Activated T-cell treated with anti-CD3 and anti-CD28 coated beads for 24 hours (primary cell): ENCODE results near the gene CDC73.
"Not testable (repeated sequence)": the region's sequence is repeated elsewhere in the genome, so short reads cannot be mapped to it uniquely, and the experiment has no call there.

Experiments
- DNase-seq: peaks from one replicate; pipeline ENCODE4 v3.0.0-alpha.2; 2020; ENCODE audit warnings: low read depth

The CDC73 gene

GRCh38 chr1:193231146-193231545 lies 109.3 kb downstream of the CDC73 start:
- DNase-seq: not testable (repeated sequence)

- no peak for DNase-seq
These were observed 112.7 kb downstream of the CDC73 start for GRCh38 chr1:193234530-193234929.

- DNase-seq: no peak
These were observed 115.6 kb downstream of the CDC73 start for GRCh38 chr1:193237381-193237978.

GRCh38 chr1:193240609-193241008 lies 118.8 kb downstream of the CDC73 start:
- DNase-seq: no peak

GRCh38 chr1:193241132-193241827 lies 119.4 kb downstream of the CDC73 start:
- DNase-seq: no peak

- no peak for DNase-seq
These were observed 120.2 kb downstream of the CDC73 start for GRCh38 chr1:193242000-193242399.

GRCh38 chr1:193249187-193249586 lies 127.4 kb downstream of the CDC73 start:
- no peak for DNase-seq

GRCh38 chr1:193251950-193252349 lies 130.1 kb downstream of the CDC73 start:
- no peak for DNase-seq

GRCh38 chr1:193256019-193256418 lies 134.2 kb downstream of the CDC73 start:
- no peak for DNase-seq

GRCh38 chr1:193259636-193260035 lies 137.8 kb downstream of the CDC73 start:
- no peak for DNase-seq

- DNase-seq: no peak
These were observed 138.4 kb downstream of the CDC73 start for GRCh38 chr1:193260056-193260745.

GRCh38 chr1:193260896-193261295 lies 139.1 kb downstream of the CDC73 start:
- DNase-seq: no peak

GRCh38 chr1:193262661-193263060 lies 140.8 kb downstream of the CDC73 start:
- no peak for DNase-seq

- DNase-seq: no peak
These were observed 142.7 kb downstream of the CDC73 start for GRCh38 chr1:193264313-193265065.

GRCh38 chr1:193265716-193266115 lies 143.9 kb downstream of the CDC73 start:
- no peak for DNase-seq

GRCh38 chr1:193266794-193267193 lies 145.0 kb downstream of the CDC73 start:
- not testable (repeated sequence) for DNase-seq

GRCh38 chr1:193270996-193271395 lies 149.2 kb downstream of the CDC73 start:
- DNase-seq: no peak

- no peak for DNase-seq
These were observed 153.9 kb downstream of the CDC73 start for GRCh38 chr1:193275773-193276172.

- no peak for DNase-seq
These were observed 157.1 kb downstream of the CDC73 start for GRCh38 chr1:193278968-193279367.

- no peak for DNase-seq
These were observed 160.1 kb downstream of the CDC73 start for GRCh38 chr1:193281894-193282293.

- no peak for DNase-seq
These were observed 161.2 kb downstream of the CDC73 start for GRCh38 chr1:193283016-193283415.

GRCh38 chr1:193284219-193284618 lies 162.4 kb downstream of the CDC73 start:
- DNase-seq: no peak

- no peak for DNase-seq
These were observed 163.8 kb downstream of the CDC73 start for GRCh38 chr1:193285641-193286040.
